Astrocyte of the cerebellum (primary cell): ENCODE results near the gene BRK1.
A peak's percentile ranks its signal among the peaks of the same experiment; 100 is the strongest.

Source experiments
- DNase-seq: peaks from one replicate; pipeline ENCODE4 v3.0.0-alpha.2; 2011; ENCODE audit warnings: low read depth
- H3K4me3 ChIP-seq: 2 replicates; pipeline ENCODE4 v1.5.1; 2011; ENCODE audit warnings: mild to moderate bottlenecking, low read depth, low read length, moderate library complexity
- CTCF ChIP-seq: IDR thresholded peaks from 2 replicates; pipeline ENCODE4 v1.5.1; 2012; ENCODE audit warnings: low read length, low read depth, moderate library complexity, mild to moderate bottlenecking; ENCODE audit errors: missing control alignments
- in situ Hi-C: cut with HindIII; loops from 2 replicates; pipeline ENCODE4 v1.10.0; 2017; ENCODE audit warnings: low sequenced_read_pairs

Gene BRK1

GRCh38 chr3:10164546-10165393 lies 49.3 kb downstream of the BRK1 start, which contains the start of gene IRAK2:
TSS of gene IRAK2 (plus strand) at chr3:10164919. CDS start at chr3:10164955, 36 bp downstream.
- no peak for DNase-seq
- TF ChIP-seq CTCF: peak; percentile 63
- in situ Hi-C loops: loop anchor here (5.0 kb wide), 2 partner anchors 37 to 83 kb away; partner anchors contain the start of gene TATDN2
- peak within 1 kb of the TSS; percentile 86 for H3K4me3 ChIP-seq

- no peak overlapping the region for H3K4me3 ChIP-seq
- in situ Hi-C loops: no loop called here
- DNase-seq: no peak
- TF ChIP-seq CTCF: no peak
Measured at GRCh38 chr3:10166213-10166604, 50.7 kb downstream of the BRK1 start.

- in situ Hi-C loops: no loop called here
- no peak for TF ChIP-seq CTCF
- H3K4me3 ChIP-seq: no peak overlapping the region
- no peak for DNase-seq
Measured at GRCh38 chr3:10169000-10169496, 53.6 kb downstream of the BRK1 start.

GRCh38 chr3:10170915-10171478 lies 55.5 kb downstream of the BRK1 start:
- in situ Hi-C loops: no loop called here
- TF ChIP-seq CTCF: no peak
- no peak for DNase-seq
- no peak overlapping the region for H3K4me3 ChIP-seq

- in situ Hi-C loops: no loop called here
- DNase-seq: no peak
- no peak overlapping the region for H3K4me3 ChIP-seq
Measured at GRCh38 chr3:10173095-10173925, 57.8 kb downstream of the BRK1 start.

More at GRCh38 chr3:10173095-10173925, 57.8 kb downstream of the BRK1 start:
- no peak for TF ChIP-seq CTCF
